ENCODE measurements around the gene PALLD.

The PALLD gene

DNA sequence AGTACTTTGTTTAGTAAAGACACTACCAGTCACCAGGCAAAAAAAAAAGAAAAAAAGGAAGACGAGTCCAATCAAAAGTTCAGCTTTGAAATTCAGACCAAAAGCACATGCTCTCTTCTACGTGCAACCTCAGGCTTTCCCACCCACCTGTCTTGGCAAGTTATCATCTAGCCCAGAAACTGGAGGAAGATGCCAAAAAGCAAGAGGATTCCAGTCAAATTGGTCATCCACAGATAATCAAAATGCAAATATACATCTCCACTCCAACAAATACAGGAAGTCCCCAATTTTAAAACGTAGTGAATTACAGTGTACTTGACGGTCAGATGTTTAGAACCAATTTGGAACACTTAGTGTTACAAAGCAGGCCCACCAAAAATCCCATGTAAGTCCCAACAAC, 96.5 kb downstream of the PALLD start:
- no peak for DNase-seq

DNA sequence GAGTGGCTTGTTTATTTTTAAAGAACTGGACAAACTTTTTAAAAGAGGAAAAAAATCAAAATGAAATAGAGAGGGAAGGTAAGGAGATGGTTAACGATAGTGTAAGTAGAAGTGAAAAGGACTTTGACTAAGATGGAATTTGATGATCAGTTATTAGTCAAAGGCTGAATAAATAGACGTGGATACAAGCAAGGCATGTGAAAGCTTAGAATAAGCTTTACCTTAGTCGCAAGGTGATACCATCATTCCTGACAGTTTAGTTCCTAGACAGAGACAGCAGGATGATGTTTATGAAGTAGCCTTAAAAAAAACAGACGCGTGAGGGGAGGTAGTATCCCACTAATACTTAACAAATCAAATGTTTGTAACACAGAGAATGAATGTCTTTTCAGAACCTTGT, 97.3 kb downstream of the PALLD start:
- no peak for DNase-seq

- peak; percentile 84 for DNase-seq
Observed at GRCh38 chr4:168598191-168598590, 101.3 kb downstream of the PALLD start.

DNA sequence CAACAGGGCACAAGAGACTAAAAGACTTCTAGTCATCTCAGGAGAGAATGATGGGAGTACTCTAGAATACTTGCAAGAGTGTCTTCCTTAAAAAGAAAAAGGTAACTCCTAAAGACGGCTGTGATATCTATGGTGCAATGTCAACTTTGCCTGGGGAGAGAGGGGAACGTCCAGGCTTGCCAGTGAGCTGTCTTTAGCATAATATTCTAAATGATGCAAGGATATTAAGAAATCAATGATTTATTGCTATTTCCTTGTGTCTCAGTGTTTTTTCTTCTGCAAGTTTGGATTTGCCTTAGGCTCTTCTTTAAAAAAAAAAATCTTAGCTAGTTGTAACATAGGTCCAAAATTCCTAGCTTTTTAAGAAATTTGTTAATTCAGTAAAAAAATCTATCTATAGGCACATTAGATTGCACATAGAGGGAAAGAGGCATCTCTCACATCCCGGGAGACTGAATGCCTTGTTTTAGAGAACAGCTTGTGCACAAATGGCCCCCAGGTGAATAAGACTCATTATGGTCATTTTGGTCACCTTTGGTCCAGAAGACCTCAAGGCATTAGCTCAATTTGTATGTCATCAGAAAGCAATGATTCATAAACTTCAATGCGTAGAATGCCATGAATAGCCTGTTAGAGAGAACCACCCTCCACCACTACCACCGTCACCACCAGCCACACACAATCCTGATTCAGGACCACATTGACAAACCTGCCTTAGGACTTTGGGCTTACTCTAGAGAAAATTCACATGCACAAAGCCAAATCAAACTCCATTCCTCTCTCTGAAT, 104.1 kb downstream of the PALLD start:
- DNase-seq = no peak

DNA sequence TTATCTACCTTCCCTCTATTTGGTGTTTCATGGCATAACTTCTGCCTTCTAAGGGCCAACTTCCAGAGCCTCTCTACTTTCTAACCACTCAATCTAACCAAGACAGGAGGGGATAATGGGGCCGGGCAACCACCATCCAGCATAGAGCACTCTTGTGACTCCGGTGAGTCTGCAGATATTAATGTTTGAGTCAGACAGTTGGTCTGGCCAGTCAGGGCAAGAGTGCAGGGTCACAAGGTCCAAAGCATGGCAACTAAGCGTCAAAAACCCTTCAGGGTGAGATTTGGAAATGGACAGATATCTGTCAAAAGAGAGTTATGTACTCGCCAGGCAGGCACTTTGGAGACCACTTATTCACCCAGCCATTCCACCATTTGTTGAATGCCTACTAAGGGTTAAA, 105.0 kb downstream of the PALLD start:
- no peak for DNase-seq

DNA sequence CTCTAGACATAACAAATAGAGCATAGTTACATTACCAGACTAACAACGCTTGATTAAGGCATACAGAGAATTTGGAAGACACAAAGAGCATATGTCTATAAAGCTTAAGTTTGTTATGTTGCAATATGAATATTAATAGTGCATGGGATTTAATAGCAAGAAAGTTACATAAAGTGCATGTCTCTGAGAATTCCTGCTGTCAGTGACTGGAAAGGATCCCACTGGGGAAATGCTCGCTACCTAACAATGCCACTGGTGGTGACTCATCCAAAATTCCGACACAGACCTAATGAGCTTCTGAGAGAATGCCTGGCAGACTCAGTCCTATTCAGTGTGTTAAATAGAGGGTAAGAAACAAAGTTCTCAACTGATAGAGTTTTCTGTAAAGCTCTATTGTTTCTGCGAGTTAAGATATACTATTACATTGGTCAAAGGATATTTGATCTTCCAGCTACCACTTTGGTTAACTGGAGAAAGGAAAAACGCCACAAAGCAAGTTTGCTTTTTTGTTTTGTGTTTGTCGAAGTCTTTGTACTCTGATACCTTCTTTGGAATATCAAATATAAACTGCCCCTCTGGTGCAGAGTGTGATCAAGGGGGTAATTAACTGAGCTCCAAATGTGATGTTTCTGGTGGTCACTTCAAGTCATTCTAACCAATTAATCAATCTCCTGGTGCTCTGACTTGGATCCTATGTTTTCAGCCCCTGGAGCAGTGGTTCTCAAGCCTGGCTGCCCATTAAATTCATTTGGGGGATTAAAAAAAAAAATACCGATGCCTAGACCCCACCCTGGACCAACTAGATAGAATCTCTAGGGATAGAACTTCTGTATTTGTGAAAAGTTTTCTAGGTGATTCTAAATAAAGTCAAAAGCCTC, 107.9 kb downstream of the PALLD start:
- peak; percentile 93 for DNase-seq

- DNase-seq = peak; percentile 45
Observed at GRCh38 chr4:168605411-168605810, 108.6 kb downstream of the PALLD start.

GRCh38 chr4:168607215-168607614, 110.4 kb downstream of the PALLD start:
- no peak for DNase-seq

DNA sequence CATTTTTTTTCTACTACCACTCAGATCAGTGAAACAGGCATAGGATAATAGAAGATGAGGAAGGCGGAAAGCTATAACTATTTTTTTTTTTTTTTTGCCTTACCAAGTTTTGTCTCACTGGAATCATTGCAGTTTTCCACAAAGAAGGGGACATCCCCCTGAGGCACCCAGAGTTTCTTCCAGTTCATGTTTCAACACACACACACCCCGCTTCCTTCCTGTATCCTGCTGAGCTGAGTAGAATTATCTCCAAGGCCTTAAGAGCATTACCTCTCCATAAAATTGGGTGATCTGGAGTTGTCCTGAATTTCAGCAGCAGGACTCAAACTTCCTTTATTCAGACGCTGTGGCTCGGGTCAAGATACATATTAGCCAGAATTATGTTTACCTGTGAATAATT, 111.9 kb downstream of the PALLD start:
- DNase-seq = no peak

DNA sequence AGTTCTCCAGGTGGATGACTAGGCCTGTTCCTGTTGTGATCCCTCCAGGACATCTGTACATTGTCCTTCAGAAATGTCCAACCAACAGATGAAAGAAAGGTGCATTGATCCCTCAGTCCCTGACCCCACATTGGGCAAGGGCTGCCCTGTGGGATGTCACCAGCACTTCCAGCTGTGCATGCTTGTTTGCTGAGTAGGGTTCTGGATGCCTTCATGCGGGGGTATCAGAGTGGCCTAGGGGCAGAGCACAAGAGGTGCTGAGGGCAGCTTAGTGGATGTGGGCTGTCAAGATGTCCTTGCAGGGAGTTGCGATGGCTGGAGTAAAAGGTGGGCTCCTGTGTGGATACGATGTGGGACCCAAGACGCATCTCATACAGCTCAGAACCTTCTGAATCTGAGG, 112.5 kb downstream of the PALLD start:
- no peak for DNase-seq

DNA sequence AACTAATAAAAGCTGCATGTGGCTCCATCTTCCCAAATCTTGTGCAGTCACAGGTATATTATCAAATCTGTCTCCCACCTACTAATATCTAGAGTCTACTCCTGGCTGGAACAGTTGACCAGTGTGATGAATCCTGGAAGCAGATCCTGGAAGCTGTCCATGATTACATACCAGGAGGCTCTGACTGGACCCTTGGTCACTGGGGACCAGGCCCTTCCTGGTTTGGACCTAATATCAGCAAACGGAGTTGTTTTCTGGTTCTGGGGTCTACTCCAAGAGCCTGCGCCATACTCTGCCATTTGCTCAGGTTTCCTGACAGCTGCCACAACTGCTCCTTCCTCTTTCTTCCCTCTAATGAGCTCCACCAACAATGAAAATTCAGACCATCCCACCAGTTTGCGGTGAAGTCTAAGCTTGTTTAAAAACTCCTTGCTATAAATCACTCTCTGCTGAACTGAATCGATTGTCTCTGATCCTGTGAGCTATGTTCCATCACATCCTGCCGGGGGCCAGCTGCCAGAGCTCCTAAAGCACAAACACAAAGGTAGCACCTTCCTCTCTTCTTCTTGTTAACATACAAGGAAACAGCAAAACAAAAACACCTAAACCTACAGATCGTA, 114.2 kb downstream of the PALLD start:
- DNase-seq = no peak

GRCh38 chr4:168612450-168613135, 115.7 kb downstream of the PALLD start:
- peak; percentile 84 for DNase-seq

DNA sequence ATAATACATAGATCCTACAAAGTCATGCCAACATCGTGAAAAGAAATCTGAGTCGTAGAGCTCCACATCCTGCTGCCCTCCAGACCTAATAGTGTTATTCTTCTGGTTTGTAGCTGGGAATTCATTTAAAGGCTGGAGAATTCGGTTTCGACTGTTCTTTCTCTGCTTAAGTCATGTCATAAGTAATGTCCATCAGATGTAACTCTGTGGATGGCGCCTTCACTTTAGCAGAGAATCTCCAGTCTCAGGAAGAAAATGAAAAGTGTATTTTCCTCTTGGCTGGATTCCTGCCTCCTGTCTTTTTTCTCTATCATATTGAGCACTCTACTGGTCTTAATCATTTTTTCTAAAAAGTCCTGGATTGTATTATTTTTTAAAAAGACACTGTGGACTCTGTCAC, 117.0 kb downstream of the PALLD start:
- no peak for DNase-seq

DNA sequence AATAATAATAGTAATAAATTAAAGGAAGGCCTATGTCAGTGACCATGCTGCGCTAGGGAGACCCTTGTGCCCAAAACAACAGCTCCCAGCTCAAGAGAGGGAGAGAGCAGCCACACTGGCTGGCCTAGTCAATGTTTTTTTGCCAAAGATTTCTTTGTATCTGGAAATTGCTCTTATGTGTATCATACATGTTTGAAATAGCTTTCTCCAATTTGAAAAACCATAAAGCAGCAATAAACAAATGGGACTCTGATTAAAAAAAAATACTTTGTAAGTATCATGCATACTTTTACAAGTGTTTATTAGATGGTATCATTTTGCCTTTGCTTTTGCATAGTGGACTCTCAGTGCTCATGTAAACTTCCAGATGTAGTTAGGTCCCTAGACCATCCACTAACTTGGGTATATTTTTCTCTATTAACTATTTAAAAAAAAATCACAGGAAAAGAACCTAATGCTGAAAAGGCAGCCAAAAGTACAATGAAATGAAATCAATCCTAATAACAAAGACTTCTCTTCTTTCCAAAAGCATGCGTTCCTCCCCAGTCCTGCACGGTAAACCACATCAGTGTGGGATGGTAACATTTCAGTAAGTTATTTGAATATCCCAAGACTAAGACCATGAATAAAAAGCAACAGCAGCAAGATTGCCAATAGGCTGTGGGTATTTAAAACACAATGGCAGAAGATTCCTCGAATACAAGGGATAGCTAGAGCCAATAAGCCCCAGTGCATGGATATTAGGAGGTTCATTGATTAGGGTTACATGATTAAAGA, 117.6 kb downstream of the PALLD start:
- peak; percentile 62 for DNase-seq

- DNase-seq = peak; percentile 98
Observed at GRCh38 chr4:168615294-168616065, 118.6 kb downstream of the PALLD start.

GRCh38 chr4:168618577-168619265, 121.9 kb downstream of the PALLD start:
- DNase-seq = peak; percentile 83

GRCh38 chr4:168619266-168619631, 122.4 kb downstream of the PALLD start:
- no peak for DNase-seq

DNA sequence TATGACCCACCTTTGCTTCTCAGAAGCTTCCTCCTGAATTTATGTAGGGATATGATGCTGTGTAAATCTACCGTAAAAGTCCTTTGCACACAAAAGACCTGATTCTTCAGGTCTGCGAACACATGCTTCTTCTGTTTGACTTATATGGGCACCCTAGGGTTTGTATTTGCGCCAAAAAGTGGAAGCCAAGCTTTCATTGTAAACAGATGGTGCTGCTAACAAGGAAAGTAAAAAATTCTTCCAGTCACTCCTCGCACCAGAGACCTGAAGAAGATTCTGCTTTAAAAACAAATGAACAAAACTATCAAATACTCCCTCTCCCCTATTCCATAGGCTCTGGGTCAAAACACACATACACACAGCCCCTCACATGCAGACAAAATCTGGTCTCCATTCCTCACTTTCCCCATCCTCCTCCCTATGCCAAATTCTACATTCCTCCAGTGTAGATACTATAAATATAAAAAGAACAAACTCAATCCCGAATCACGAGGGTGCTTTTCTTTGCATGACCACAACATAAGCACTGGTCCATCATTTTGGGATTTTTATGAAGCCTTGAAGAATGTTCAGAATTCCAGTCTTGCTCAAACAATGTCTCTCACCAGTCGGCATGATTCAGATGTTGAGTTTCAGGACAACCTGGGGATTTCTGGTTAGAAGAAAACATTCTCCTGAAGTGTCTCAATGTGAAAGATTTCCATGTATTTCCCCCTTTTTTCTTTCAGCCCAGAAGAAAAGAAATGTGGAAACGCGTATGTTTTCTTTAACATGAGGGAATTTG, 125.1 kb downstream of the PALLD start:
- DNase-seq = peak; percentile 96

- DNase-seq = no peak
Observed at GRCh38 chr4:168622600-168622999, 125.7 kb downstream of the PALLD start.

- DNase-seq = no peak
Observed at GRCh38 chr4:168623011-168623410, 126.2 kb downstream of the PALLD start.

Measured in fibroblast of skin of abdomen (primary cell).